HG03442 (cell line): Measurements from ENCODE around the gene PLPP4.

Source experiments
- ATAC-seq: cut with Tn5 transposase; IDR thresholded peaks from one replicate; pipeline ENCODE4 v1.9.1; 2021; ENCODE audit warnings: mild to moderate bottlenecking, moderate library complexity; ENCODE audit not compliant: unreplicated experiment

PLPP4 gene

GRCh38 chr10:120571266-120571665 is 114.2 kb downstream of the PLPP4 start:
- no peak for ATAC-seq

GRCh38 chr10:120572307-120572706 is 115.3 kb downstream of the PLPP4 start:
- no peak for ATAC-seq

GRCh38 chr10:120573355-120573754 is 116.3 kb downstream of the PLPP4 start:
- no peak for ATAC-seq

GRCh38 chr10:120574981-120575380 is 118.0 kb downstream of the PLPP4 start:
- ATAC-seq = no peak

GRCh38 chr10:120575411-120575810 is 118.4 kb downstream of the PLPP4 start:
- no peak for ATAC-seq

- no peak for ATAC-seq
Measured at GRCh38 chr10:120578134-120578533, 121.1 kb downstream of the PLPP4 start.

GRCh38 chr10:120578890-120579289 is 121.9 kb downstream of the PLPP4 start:
- no peak for ATAC-seq

- no peak for ATAC-seq
Measured at GRCh38 chr10:120580918-120581895, 124.2 kb downstream of the PLPP4 start.

GRCh38 chr10:120582753-120583152 is 125.7 kb downstream of the PLPP4 start:
- ATAC-seq = no peak

- no peak for ATAC-seq
Measured at GRCh38 chr10:120583424-120584108, 126.5 kb downstream of the PLPP4 start.

- ATAC-seq = no peak
Measured at GRCh38 chr10:120584786-120585185, 127.8 kb downstream of the PLPP4 start.

GRCh38 chr10:120586471-120586872 is 129.4 kb downstream of the PLPP4 start:
- ATAC-seq = no peak

- no peak for ATAC-seq
Measured at GRCh38 chr10:120587061-120587460, 130.0 kb downstream of the PLPP4 start.

GRCh38 chr10:120588311-120588710 is 131.3 kb downstream of the PLPP4 start:
- ATAC-seq = no peak

- no peak for ATAC-seq
Measured at GRCh38 chr10:120593693-120594092, 136.7 kb downstream of the PLPP4 start.

- no peak for ATAC-seq
Measured at GRCh38 chr10:120597902-120598301, 140.9 kb downstream of the PLPP4 start.

GRCh38 chr10:120598386-120598785 is 141.4 kb downstream of the PLPP4 start:
- ATAC-seq = no peak

GRCh38 chr10:120599200-120599724 is 142.2 kb downstream of the PLPP4 start:
- ATAC-seq = no peak

- ATAC-seq = no peak
Measured at GRCh38 chr10:120600871-120601649, 144.0 kb downstream of the PLPP4 start.

GRCh38 chr10:120601999-120602398 is 145.0 kb downstream of the PLPP4 start:
- no peak for ATAC-seq

- no peak for ATAC-seq
Measured at GRCh38 chr10:120605410-120605809, 148.4 kb downstream of the PLPP4 start.
